ENCODE results near the gene CFAP61. TPM values are rescaled to one million over a fixed set of nuclear protein-coding genes. Genes with fewer than 3 reads are reported as not detected.

The CFAP61 gene
- total and polyA plus RNA-seq, 2 donors from 2014 or later, result 0.58 to 2.6 TPM

GRCh38 chr20:20225325-20226043 is 173.2 kb downstream of the CFAP61 start:
- Histone ChIP-seq H3K4me1 (ENCODE audit: control insufficient read depth in 2 of 3, insufficient read depth in 2 of 3, low read depth in 1 of 3, low read length in 3 of 3) (no peaks in the 10 kb centered on the region), H3K27me3 (ENCODE audit: control insufficient read depth, insufficient read depth, low read length) (no peaks in the 10 kb centered on the region), H3K9me3 (ENCODE audit: control insufficient read depth in 2 of 3, insufficient read depth in 1 of 3, low read length in 3 of 3) (peaks cover 0 to 3% (median 0%) of the 10 kb centered on the region in 3 donors), H3K4me3 (ENCODE audit: low read length in 3 of 3) (no peak overlapping the region), H3K9ac (ENCODE audit: low read length in 3 of 3) (no peak overlapping the region), H3K36me3 (ENCODE audit: control insufficient read depth in 2 of 3, insufficient read depth in 3 of 3, low read length in 3 of 3) (no peaks in the 10 kb centered on the region), H3K27ac (ENCODE audit: low read depth in 2 of 2, low read length in 2 of 2) (no peak overlapping the region)
- intact Hi-C loops (cut with DNase I), result no loop called here
- FAIRE-seq (no peak), DNase-seq (peak in 2 of 5 donors; percentile 22 to 51)
- no peak for TF ChIP-seq CTCF (IDR thresholded peaks at IDR 0.05; ENCODE audit: borderline replicate concordance, extremely low read depth, insufficient read depth)

- no peak overlapping the region for H3K27ac ChIP-seq (ENCODE audit: low read depth in 2 of 2, low read length in 2 of 2)
These were observed 174.2 kb downstream of the CFAP61 start for GRCh38 chr20:20226554-20226953.

GRCh38 chr20:20227013-20227571 is 174.8 kb downstream of the CFAP61 start:
- no peak overlapping the region for H3K9ac ChIP-seq (ENCODE audit: low read length in 3 of 3)
- H3K27ac ChIP-seq (ENCODE audit: low read depth in 2 of 2, low read length in 2 of 2), result no peak overlapping the region
- peaks cover 0 to 3% (median 0%) of the 10 kb centered on the region in 3 donors for H3K9me3 ChIP-seq (ENCODE audit: control insufficient read depth in 2 of 3, insufficient read depth in 1 of 3, low read length in 3 of 3)
- FAIRE-seq (no peak), DNase-seq (no peak)
- H3K4me1 ChIP-seq (ENCODE audit: control insufficient read depth in 2 of 3, insufficient read depth in 2 of 3, low read depth in 1 of 3, low read length in 3 of 3), result no peaks in the 10 kb centered on the region
- no peak for TF ChIP-seq CTCF (IDR thresholded peaks at IDR 0.05; ENCODE audit: borderline replicate concordance, extremely low read depth, insufficient read depth)
- intact Hi-C loops (cut with DNase I), result no loop called here
- H3K27me3 ChIP-seq (ENCODE audit: control insufficient read depth, insufficient read depth, low read length), result no peaks in the 10 kb centered on the region
- no peaks in the 10 kb centered on the region for H3K36me3 ChIP-seq (ENCODE audit: control insufficient read depth in 2 of 3, insufficient read depth in 3 of 3, low read length in 3 of 3)
- no peak overlapping the region for H3K4me3 ChIP-seq (ENCODE audit: low read length in 3 of 3)

More at GRCh38 chr20:20226554-20226953, 174.2 kb downstream of the CFAP61 start:
- no peak overlapping the region for H3K9ac ChIP-seq (ENCODE audit: low read length in 3 of 3)
- DNase-seq (no peak), FAIRE-seq (no peak)
- H3K4me3 ChIP-seq (ENCODE audit: low read length in 3 of 3), result no peak overlapping the region
- no peaks in the 10 kb centered on the region for H3K4me1 ChIP-seq (ENCODE audit: control insufficient read depth in 2 of 3, insufficient read depth in 2 of 3, low read depth in 1 of 3, low read length in 3 of 3)
- H3K36me3 ChIP-seq (ENCODE audit: control insufficient read depth in 2 of 3, insufficient read depth in 3 of 3, low read length in 3 of 3), result no peaks in the 10 kb centered on the region
- intact Hi-C loops (cut with DNase I), result no loop called here
- peaks cover 0 to 3% (median 0%) of the 10 kb centered on the region in 3 donors for H3K9me3 ChIP-seq (ENCODE audit: control insufficient read depth in 2 of 3, insufficient read depth in 1 of 3, low read length in 3 of 3)
- no peak for TF ChIP-seq CTCF (IDR thresholded peaks at IDR 0.05; ENCODE audit: borderline replicate concordance, extremely low read depth, insufficient read depth)
- no peaks in the 10 kb centered on the region for H3K27me3 ChIP-seq (ENCODE audit: control insufficient read depth, insufficient read depth, low read length)

Data from kidney (tissue), 14 donors.